ENCODE measurements around the gene FXYD6.

DNA sequence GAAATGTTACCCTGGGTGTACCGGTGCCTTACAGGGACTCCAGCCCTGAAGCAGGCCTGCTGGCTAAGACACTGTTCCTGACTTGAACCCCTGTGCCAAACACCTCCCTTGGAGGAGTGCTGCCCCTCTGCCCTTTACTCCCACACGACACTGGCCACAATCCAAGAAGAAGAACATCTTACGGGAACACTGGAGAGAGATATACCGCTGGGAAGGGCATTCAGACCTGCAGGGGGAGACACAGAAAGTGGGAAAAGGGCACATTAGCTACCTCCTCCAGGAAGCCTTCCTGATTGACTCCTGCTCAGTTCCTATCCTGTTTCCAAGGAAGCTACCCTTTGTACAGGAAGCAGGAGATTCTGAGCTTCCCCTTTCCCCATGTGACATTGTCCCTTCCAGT, 34.1 kb upstream of the FXYD6 start:
- TF ChIP-seq, protein P1, sequence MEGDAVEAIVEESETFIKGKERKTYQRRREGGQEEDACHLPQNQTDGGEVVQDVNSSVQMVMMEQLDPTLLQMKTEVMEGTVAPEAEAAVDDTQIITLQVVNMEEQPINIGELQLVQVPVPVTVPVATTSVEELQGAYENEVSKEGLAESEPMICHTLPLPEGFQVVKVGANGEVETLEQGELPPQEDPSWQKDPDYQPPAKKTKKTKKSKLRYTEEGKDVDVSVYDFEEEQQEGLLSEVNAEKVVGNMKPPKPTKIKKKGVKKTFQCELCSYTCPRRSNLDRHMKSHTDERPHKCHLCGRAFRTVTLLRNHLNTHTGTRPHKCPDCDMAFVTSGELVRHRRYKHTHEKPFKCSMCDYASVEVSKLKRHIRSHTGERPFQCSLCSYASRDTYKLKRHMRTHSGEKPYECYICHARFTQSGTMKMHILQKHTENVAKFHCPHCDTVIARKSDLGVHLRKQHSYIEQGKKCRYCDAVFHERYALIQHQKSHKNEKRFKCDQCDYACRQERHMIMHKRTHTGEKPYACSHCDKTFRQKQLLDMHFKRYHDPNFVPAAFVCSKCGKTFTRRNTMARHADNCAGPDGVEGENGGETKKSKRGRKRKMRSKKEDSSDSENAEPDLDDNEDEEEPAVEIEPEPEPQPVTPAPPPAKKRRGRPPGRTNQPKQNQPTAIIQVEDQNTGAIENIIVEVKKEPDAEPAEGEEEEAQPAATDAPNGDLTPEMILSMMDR (IDR thresholded peaks at IDR 0.05; ENCODE audit: low read depth, low read length): peak; percentile 30
- no peak for TF ChIP-seq EZH2phosphoT487 (IDR thresholded peaks at IDR 0.05; ENCODE audit: low read depth)

Measured in OCI-LY3 (cell line).